ENCODE results near the gene MRPS6. TPM values are rescaled to one million over a fixed set of nuclear protein-coding genes. Genes with fewer than 3 reads are reported as not detected.

Gene MRPS6
- polyA plus RNA-seq, 1 donor (not counting 4 experiments of a cell fraction or from before 2014, with no cell fraction given): 41.5 TPM

- Histone ChIP-seq H3K27me3 (ENCODE audit: control insufficient read depth, extremely low read depth, insufficient read depth, low read length) (no peaks in the 10 kb centered on the region), H3K36me3 (ENCODE audit: control insufficient read depth in 2 of 2, extremely low read depth in 1 of 2, insufficient read depth in 2 of 2, low read length in 2 of 2) (peaks cover 2 to 5% of the 10 kb centered on the region in 2 experiments), H3K4me3 (ENCODE audit: control insufficient read depth in 2 of 3, extremely low read depth in 1 of 3, insufficient read depth in 2 of 3, low read depth in 1 of 3, low read length in 3 of 3) (no peak overlapping the region), H3K9ac (ENCODE audit: control insufficient read depth, extremely low read depth, insufficient read depth, low read length) (no peak overlapping the region), H3K9me1 (ENCODE audit: control insufficient read depth, extremely low read depth, insufficient read depth, low read length) (no peaks in the 10 kb centered on the region), H3K4me1 (ENCODE audit: control insufficient read depth, extremely low read depth, insufficient read depth, low read length) (peaks cover 16% of the 10 kb centered on the region), H3K4me2 (ENCODE audit: control insufficient read depth, extremely low read depth, insufficient read depth, low read depth, low read length) (no peak overlapping the region), H3K9me3 (ENCODE audit: control insufficient read depth, low read depth, low read length) (peaks cover 4% of the 10 kb centered on the region), H3K79me2 (ENCODE audit: control insufficient read depth, insufficient read depth, low read length) (peaks cover 28% of the 10 kb centered on the region), H4K20me1 (ENCODE audit: control insufficient read depth, extremely low read depth, insufficient read depth, low read length) (no peaks in the 10 kb centered on the region), H2AFZ (ENCODE audit: control insufficient read depth, low read length) (no peak overlapping the region), H3K27ac (ENCODE audit: control insufficient read depth, insufficient read depth, low read length) (no peak overlapping the region)
- dilution Hi-C loops (cut with MboI; ENCODE audit: extremely low pct_ligation_motif_present, low sequenced_read_pairs): no loop called here
- FAIRE-seq: no peak
- TF ChIP-seq CTCF (optimal IDR thresholded peaks at IDR 0.05 in 1 of 3, IDR thresholded peaks at IDR 0.05 in 1 of 3, conservative IDR thresholded peaks at IDR 0.05 in 1 of 3; ENCODE audit: extremely low read depth in 1 of 3, insufficient read depth in 2 of 3, low read length in 3 of 3): no peak
- no peak for TF ChIP-seq EZH2 (IDR thresholded peaks at IDR 0.05; ENCODE audit: low read length)
- DNase-seq (ENCODE audit: low read depth, low spot score): no peak
Observed at GRCh38 chr21:34132926-34133325, 59.5 kb downstream of the MRPS6 start.

GRCh38 chr21:34133392-34133791, 60.0 kb downstream of the MRPS6 start:
- no peak overlapping the region for H3K4me2 ChIP-seq (ENCODE audit: control insufficient read depth, extremely low read depth, insufficient read depth, low read depth, low read length)
- no peaks in the 10 kb centered on the region for H3K27me3 ChIP-seq (ENCODE audit: control insufficient read depth, extremely low read depth, insufficient read depth, low read length)
- no peak for DNase-seq (ENCODE audit: low read depth, low spot score)
- H2AFZ ChIP-seq (ENCODE audit: control insufficient read depth, low read length): no peak overlapping the region
- FAIRE-seq: no peak
- peaks cover 4% of the 10 kb centered on the region for H3K9me3 ChIP-seq (ENCODE audit: control insufficient read depth, low read depth, low read length)
- no peak overlapping the region for H3K9ac ChIP-seq (ENCODE audit: control insufficient read depth, extremely low read depth, insufficient read depth, low read length)
- no peak overlapping the region for H3K27ac ChIP-seq (ENCODE audit: control insufficient read depth, insufficient read depth, low read length)
- dilution Hi-C loops (cut with MboI; ENCODE audit: extremely low pct_ligation_motif_present, low sequenced_read_pairs): no loop called here
- peaks cover 2 to 5% of the 10 kb centered on the region in 2 experiments for H3K36me3 ChIP-seq (ENCODE audit: control insufficient read depth in 2 of 2, extremely low read depth in 1 of 2, insufficient read depth in 2 of 2, low read length in 2 of 2)
- peaks cover 11% of the 10 kb centered on the region for H3K4me1 ChIP-seq (ENCODE audit: control insufficient read depth, extremely low read depth, insufficient read depth, low read length)
- H3K79me2 ChIP-seq (ENCODE audit: control insufficient read depth, insufficient read depth, low read length): peaks cover 27% of the 10 kb centered on the region
- H3K4me3 ChIP-seq (ENCODE audit: control insufficient read depth in 2 of 3, extremely low read depth in 1 of 3, insufficient read depth in 2 of 3, low read depth in 1 of 3, low read length in 3 of 3): no peak overlapping the region
- H4K20me1 ChIP-seq (ENCODE audit: control insufficient read depth, extremely low read depth, insufficient read depth, low read length): no peaks in the 10 kb centered on the region
- no peaks in the 10 kb centered on the region for H3K9me1 ChIP-seq (ENCODE audit: control insufficient read depth, extremely low read depth, insufficient read depth, low read length)
- no peak for TF ChIP-seq CTCF (optimal IDR thresholded peaks at IDR 0.05 in 1 of 3, IDR thresholded peaks at IDR 0.05 in 1 of 3, conservative IDR thresholded peaks at IDR 0.05 in 1 of 3; ENCODE audit: extremely low read depth in 1 of 3, insufficient read depth in 2 of 3, low read length in 3 of 3)
- TF ChIP-seq EZH2 (IDR thresholded peaks at IDR 0.05; ENCODE audit: low read length): no peak

Measured in keratinocyte (primary cell).